Measurements from ENCODE around the gene HBA2. TPM values are rescaled to one million over a fixed set of nuclear protein-coding genes. Genes with fewer than 3 reads are reported as not detected.

The HBA2 gene
- total and polyA plus RNA-seq, 9 of the 15 experiments (the other 6 are each of a cell fraction or from before 2014, with no cell fraction given) = 40.4 to 853 (median 286) TPM

- H3K4me1 ChIP-seq (replicated peaks in 1 of 2; ENCODE audit: control insufficient read depth in 2 of 2, insufficient read depth in 2 of 2, low read length in 2 of 2) = peaks cover 17 to 51% of the 10 kb centered on the region in 2 experiments; a peak in 4 of 5 replicates
- in situ Hi-C loops (cut with MboI) = loop anchor here (5.0 kb wide), 1 partner anchor 74 kb away; no protein-coding TSS in a partner anchor
- H3K79me2 ChIP-seq (ENCODE audit: control insufficient read depth, insufficient read depth, low read length) = peaks cover 47% of the 10 kb centered on the region
- no peak for FAIRE-seq
- H3K4me2 ChIP-seq (ENCODE audit: insufficient read depth, low read length) = peak overlapping the region; percentile 91
- intact Hi-C loops (cut with micrococcal nuclease) = loop anchor here (2.0 kb wide), 1 partner anchor 75 kb away; no protein-coding TSS in a partner anchor
- peak overlapping the region; percentile 61 for H3K4me3 ChIP-seq
- ATAC-seq = no peak
- peak in 2 of 4 experiments; percentile 88 for DNase-seq (ENCODE audit: extremely low read depth in 1 of 4, low spot score in 3 of 4)
- peak overlapping the region; percentile 84; the same call in 1 of the 2 replicates for H2AFZ ChIP-seq (ENCODE audit: low read depth, low read length)
- H3K27me3 ChIP-seq (ENCODE audit: control insufficient read depth in 2 of 2, insufficient read depth in 2 of 2, low read length in 2 of 2) = no peaks in the 10 kb centered on the region
- no peaks in the 10 kb centered on the region for H3K9me3 ChIP-seq (replicated peaks; ENCODE audit: control insufficient read depth, insufficient read depth, low read depth, low read length)
- no TSS peak for BruUV-seq (replicated peaks)
- WGBS (ENCODE audit: insufficient coverage, low coverage, missing lambda C conversion rate) = 8% methylated on average over 22 of the region's 22 CpGs
- CTCF ChIA-PET (ENCODE audit: low intra/inter-chr PET ratio) = interaction anchor here (1.2 to 4.5 kb wide), 5 partner anchors 71 to 115 kb away, joined by 5 to 42 read pairs (median 27); no protein-coding TSS in a partner anchor
- POLR2A ChIA-PET = interaction anchor here (0.6 to 1.4 kb wide), 3 partner anchors 38 to 115 kb away, joined by 3 to 4 read pairs (median 3); no protein-coding TSS in a partner anchor
- 0 out of 2 replicates have a peak, but pooled peaks cover 6% of the 10 kb centered on the region for H4K20me1 ChIP-seq (replicated peaks; ENCODE audit: control insufficient read depth, insufficient read depth, low read length)
- peak overlapping the region; percentile 58 to 98 for H3K9ac ChIP-seq (ENCODE audit: insufficient read depth in 1 of 2, low read depth in 2 of 2, low read length in 2 of 2)
- peaks cover 35% of the 10 kb centered on the region for H3K36me3 ChIP-seq (ENCODE audit: control insufficient read depth, insufficient read depth, low read length)
- H3K9me1 ChIP-seq (ENCODE audit: control insufficient read depth, insufficient read depth, low read length) = peaks cover 3% of the 10 kb centered on the region
- peak overlapping the region; percentile 69 for H3K27ac ChIP-seq (ENCODE audit: extremely low read depth, low read depth, low read length)
- TF ChIP-seq NUFIP1 (IDR thresholded peaks at IDR 0.05; ENCODE audit: partially characterized antibody) (peak; percentile 0), TCF7 (IDR thresholded peaks at IDR 0.05; ENCODE audit: borderline replicate concordance) (0 out of 2 replicates have a peak, but pooled peaks have one; percentile 13), ETV5 (CRISPR knock-in tag; IDR thresholded peaks at IDR 0.05; ENCODE audit: low read depth) (no peak), MCM7 (IDR thresholded peaks at IDR 0.05) (no peak), HMGXB4 (CRISPR knock-in tag; IDR thresholded peaks at IDR 0.05) (no peak), ZNF324 (CRISPR knock-in tag; IDR thresholded peaks at IDR 0.05) (no peak), EP300 (IDR thresholded peaks at IDR 0.05; ENCODE audit: low read length) (no peak), ARID2 (IDR thresholded peaks at IDR 0.05) (peak; percentile 94), ERF (CRISPR knock-in tag; IDR thresholded peaks at IDR 0.05) (0 out of 2 replicates have a peak, but pooled peaks have one; percentile 3), PKNOX1 (IDR thresholded peaks at IDR 0.05) (no peak), CTCF (IDR thresholded peaks at IDR 0.05 in 2 of 3, conservative IDR thresholded peaks at IDR 0.05 in 1 of 3; ENCODE audit: insufficient read depth in 2 of 3, low read depth in 1 of 3, low read length in 3 of 3) (peak; percentile 88 to 95 (median 90); a peak in 5 of 6 replicates), KAT7 (CRISPR knock-in tag; IDR thresholded peaks at IDR 0.05; ENCODE audit: borderline replicate concordance) (no peak), ZNF668 (CRISPR knock-in tag; IDR thresholded peaks at IDR 0.05) (no peak), POLR2A (conservative IDR thresholded peaks at IDR 0.05) (peak; percentile 25; the same call in 1 of the 2 replicates), THAP7 (CRISPR knock-in tag; IDR thresholded peaks at IDR 0.05) (0 out of 2 replicates have a peak, but pooled peaks have one; percentile 12), ZNF3 (CRISPR knock-in tag; IDR thresholded peaks at IDR 0.05) (no peak), ZNF224 (CRISPR knock-in tag; IDR thresholded peaks at IDR 0.05) (no peak), ZNF12 (CRISPR knock-in tag; IDR thresholded peaks at IDR 0.05) (no peak), CTBP1 (IDR thresholded peaks at IDR 0.05; ENCODE audit: borderline replicate concordance) (0 out of 2 replicates have a peak, but pooled peaks have one; percentile 3)
These were observed 8.9 kb downstream of the HBA2 start for GRCh38 chr16:181565-182021.
